Large intestine (tissue), 12 donors: ENCODE data around the gene SLC2A2. TPM values are rescaled to one million over a fixed set of nuclear protein-coding genes. Genes with fewer than 3 reads are reported as not detected.
A peak's percentile ranks its signal among the peaks of the same experiment; 100 is the strongest.

Experiments used
- DNase-seq, 2 donors: peaks; one replicate each; pipeline versions ENCODE4 v3.0.0 to v3.0.0-alpha.2; 2013
- H3K27ac ChIP-seq: one replicate; pipeline ENCODE4 v1.5.1; 2013; ENCODE audit warnings: low read length
- H3K27me3 ChIP-seq: 2 replicates; pipeline ENCODE4 v1.6.1; 2013; ENCODE audit warnings: low read length; ENCODE audit not compliant: control insufficient read depth, insufficient read depth
- H3K36me3 ChIP-seq: 2 replicates; pipeline ENCODE4 v1.6.1; 2013; ENCODE audit warnings: low read length; ENCODE audit not compliant: control insufficient read depth, insufficient read depth
- H3K4me1 ChIP-seq: one replicate; pipeline ENCODE4 v1.6.1; 2013; ENCODE audit warnings: low read length; ENCODE audit not compliant: control insufficient read depth, insufficient read depth
- H3K4me3 ChIP-seq: one replicate; pipeline ENCODE4 v1.5.1; 2013; ENCODE audit warnings: low read length
- H3K9me3 ChIP-seq: one replicate; pipeline ENCODE4 v1.6.1; 2013; ENCODE audit warnings: mild to moderate bottlenecking, low read depth, low read length, moderate library complexity; ENCODE audit not compliant: control insufficient read depth
- WGBS: methylation state at CpG from one replicate; pipeline ENCODE4 v1.1.5; 2013; ENCODE audit warnings: low lambda C conversion rate; ENCODE audit not compliant: insufficient coverage; 5-methylcytosine and 5-hydroxymethylcytosine counted together
- long read RNA-seq, 11 donors: transcript quantifications; one replicate each; lab custom pipeline, GENCODE V29; 2026
- polyA plus RNA-seq: library from polyadenylated mRNA; unstranded; fragments of 120-200 nt; gene quantifications from one replicate; pipeline ENCODE4 v1.2.1, GENCODE V29; 2013

SLC2A2 gene
- 202 TPM for polyA plus RNA-seq
- long read RNA-seq, donor 1, transcript SLC2A2-201 (11 exons, 3,210 nt), result major isoform, 16 of 66 reads
- long read RNA-seq, donor 1, partial matches to known transcripts, result 40 of 66 reads
- long read RNA-seq, donor 1, other reads (novel, unspliced or antisense), result 8 of 66 reads
- long read RNA-seq, donor 2, transcript SLC2A2-201 (11 exons, 3,210 nt), result major isoform, 29 of 195 reads
- long read RNA-seq, donor 2, partial matches to known transcripts, result 162 of 195 reads
- long read RNA-seq, donor 2, other reads (novel, unspliced or antisense), result 0 of 195 reads
- long read RNA-seq, donor 3, result 0 reads
- long read RNA-seq, donor 4, transcript SLC2A2-201 (11 exons, 3,210 nt), result major isoform, 5 of 28 reads
- long read RNA-seq, donor 4, partial matches to known transcripts, result 21 of 28 reads
- long read RNA-seq, donor 4, other reads (novel, unspliced or antisense), result 0 of 28 reads
- long read RNA-seq, donor 5, result 0 reads
- long read RNA-seq, donor 6, transcript SLC2A2-201 (11 exons, 3,210 nt), result major isoform, 28 of 157 reads
- long read RNA-seq, donor 6, partial matches to known transcripts, result 125 of 157 reads
- long read RNA-seq, donor 6, other reads (novel, unspliced or antisense), result 0 of 157 reads
- long read RNA-seq, donor 7, partial matches to known transcripts, result 15 of 17 reads
- long read RNA-seq, donor 7, other reads (novel, unspliced or antisense), result 0 of 17 reads
- long read RNA-seq, donor 8, transcript SLC2A2-202 (4 exons, 425 nt), result minor isoform, 5 of 290 reads
- long read RNA-seq, donor 8, transcript SLC2A2-201 (11 exons, 3,210 nt), result major isoform, 30 of 290 reads
- long read RNA-seq, donor 8, partial matches to known transcripts, result 251 of 290 reads
- long read RNA-seq, donor 8, other reads (novel, unspliced or antisense), result 0 of 290 reads
- long read RNA-seq, donor 9, transcript SLC2A2-201 (11 exons, 3,210 nt), result major isoform, 22 of 143 reads
- long read RNA-seq, donor 9, partial matches to known transcripts, result 118 of 143 reads
- long read RNA-seq, donor 9, other reads (novel, unspliced or antisense), result 0 of 143 reads
- long read RNA-seq, donor 10, transcript SLC2A2-201 (11 exons, 3,210 nt), result major isoform, 43 of 203 reads
- long read RNA-seq, donor 10, partial matches to known transcripts, result 151 of 203 reads
- long read RNA-seq, donor 10, other reads (novel, unspliced or antisense), result 8 of 203 reads
- long read RNA-seq, donor 11, transcript SLC2A2-201 (11 exons, 3,210 nt), result major isoform, 11 of 56 reads
- long read RNA-seq, donor 11, partial matches to known transcripts, result 44 of 56 reads
- long read RNA-seq, donor 11, other reads (novel, unspliced or antisense), result 0 of 56 reads

DNA sequence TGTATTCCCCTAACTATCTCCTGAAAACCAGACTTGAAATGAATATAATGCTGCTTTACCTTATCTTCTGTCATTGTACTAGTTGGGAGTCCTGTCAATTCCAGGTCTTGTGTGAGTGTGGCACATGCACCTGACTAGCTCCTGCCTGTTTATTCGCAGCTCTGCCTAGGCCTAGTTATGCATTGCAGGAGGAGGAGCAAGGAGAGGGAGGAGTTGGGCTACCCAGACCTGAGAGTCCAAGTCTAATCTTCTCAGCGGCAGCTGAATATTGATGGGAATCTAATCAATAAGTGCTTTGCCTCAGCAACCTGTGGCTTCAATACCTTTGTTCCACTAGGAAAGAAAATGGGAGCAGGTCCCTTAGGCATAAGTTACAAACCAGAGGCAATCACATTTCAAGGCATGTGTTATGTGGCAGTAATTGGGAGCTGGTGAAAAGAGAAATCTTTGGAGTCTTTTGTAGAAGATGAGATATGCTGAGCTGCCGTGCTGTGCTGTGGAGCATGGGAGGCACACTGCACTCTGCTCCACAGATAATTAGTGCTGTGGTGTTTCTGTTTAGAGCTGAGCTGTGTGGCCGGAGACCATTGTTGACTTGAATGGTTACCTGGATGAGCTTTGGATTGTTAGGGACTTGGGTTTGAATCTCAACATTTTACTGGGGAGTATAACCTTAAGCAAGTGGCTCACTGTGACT lies at the start of gene SLC2A2:
TSS of gene SLC2A2 (minus strand) at position 124 of the 697 bp plus-strand sequence. CDS start at position 74, 50 bp downstream.
- Histone ChIP-seq H3K36me3 (no peaks in the 10 kb centered on the region), H3K4me3 (peak within 1 kb of the TSS; percentile 54)
- 40% methylated on average over 1 of the region's 4 CpGs for WGBS

DNA sequence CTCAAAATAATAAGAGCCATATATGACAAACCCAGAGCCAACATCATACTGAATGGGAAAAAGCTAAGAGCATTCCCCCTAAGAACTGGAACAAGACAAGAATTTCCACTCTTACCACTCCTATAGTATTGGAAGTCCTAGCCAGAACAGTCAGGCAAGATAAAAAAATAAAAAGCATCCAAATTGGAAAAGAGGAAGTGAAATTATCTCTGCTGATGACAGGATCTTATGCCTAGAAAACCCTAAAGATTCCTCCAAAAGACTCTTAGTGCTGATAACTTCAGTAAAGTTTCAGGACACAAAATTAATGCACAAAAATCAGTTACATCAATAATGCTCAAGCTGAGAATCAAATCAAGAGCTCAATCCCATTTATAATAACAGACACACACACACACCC lies 45.9 kb upstream of the SLC2A2 start:
- H3K4me3 ChIP-seq, result no peak overlapping the region
- no peak overlapping the region for H3K27ac ChIP-seq
- H3K4me1 ChIP-seq, result no peaks in the 10 kb centered on the region
- no peaks in the 10 kb centered on the region for H3K27me3 ChIP-seq
- H3K9me3 ChIP-seq, result no peaks in the 10 kb centered on the region
- H3K36me3 ChIP-seq, result peaks cover 12% of the 10 kb centered on the region
- no peak for DNase-seq

More for the DNA sequence above, at the start of gene SLC2A2:
- peak; percentile 86 to 94 for DNase-seq
- H3K4me1 ChIP-seq, result peaks cover 15% of the 10 kb centered on the region
- no peaks in the 10 kb centered on the region for H3K9me3 ChIP-seq
- H3K27me3 ChIP-seq, result no peaks in the 10 kb centered on the region
- peak within 1 kb of the TSS; percentile 78 for H3K27ac ChIP-seq

DNA sequence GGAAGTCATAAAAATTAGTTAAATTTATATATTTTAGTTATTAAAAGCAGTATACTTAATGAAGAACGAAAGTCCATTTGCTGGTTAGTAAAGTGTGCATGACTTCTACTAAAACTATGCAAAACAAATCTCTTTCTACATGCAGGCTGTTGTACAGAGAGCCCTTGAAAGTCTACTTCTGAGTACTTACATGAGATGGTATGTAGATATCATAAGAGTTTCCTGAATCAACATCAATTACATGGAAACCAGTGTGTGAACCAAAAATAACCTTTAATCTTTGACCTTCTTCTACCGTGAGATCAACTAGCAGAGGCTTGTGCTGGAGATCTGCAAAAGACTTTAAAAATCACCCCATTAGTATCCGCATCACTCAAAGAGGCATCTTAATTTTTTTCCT lies 42.1 kb upstream of the SLC2A2 start:
- no peak for DNase-seq
- H3K4me3 ChIP-seq, result no peak overlapping the region
- no peak overlapping the region for H3K27ac ChIP-seq
- no CpG with 5 or more reads among the region's 3 CpGs for WGBS
- H3K4me1 ChIP-seq, result no peaks in the 10 kb centered on the region
- peaks cover 13% of the 10 kb centered on the region for H3K36me3 ChIP-seq
- no peaks in the 10 kb centered on the region for H3K9me3 ChIP-seq
- no peaks in the 10 kb centered on the region for H3K27me3 ChIP-seq

DNA sequence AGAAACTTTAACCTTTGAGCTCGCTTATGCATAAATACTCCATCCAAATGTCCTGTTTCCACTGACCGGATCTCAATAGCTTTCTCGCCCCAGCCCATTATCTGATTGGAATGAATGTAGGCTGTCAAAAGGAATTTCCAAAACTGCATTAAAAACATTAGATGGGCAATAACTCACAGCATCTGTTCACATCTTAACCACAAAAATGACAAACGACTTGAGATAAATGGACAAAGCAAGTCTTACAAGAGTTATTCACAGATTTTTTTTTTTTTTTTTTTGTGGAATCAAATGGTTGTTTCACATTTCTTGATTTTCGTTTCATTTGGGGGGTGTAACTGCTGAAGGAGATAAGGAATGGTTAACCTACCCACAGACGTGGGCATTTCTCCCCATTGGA lies 39.7 kb upstream of the SLC2A2 start:
- H3K27ac ChIP-seq, result no peak overlapping the region
- H3K9me3 ChIP-seq, result no peaks in the 10 kb centered on the region
- no peak overlapping the region for H3K4me3 ChIP-seq
- no peak for DNase-seq
- no peaks in the 10 kb centered on the region for H3K27me3 ChIP-seq
- H3K36me3 ChIP-seq, result peaks cover 13% of the 10 kb centered on the region
- H3K4me1 ChIP-seq, result peaks cover 4% of the 10 kb centered on the region
- WGBS, result 88% methylated on average over 1 of the region's 6 CpGs

DNA sequence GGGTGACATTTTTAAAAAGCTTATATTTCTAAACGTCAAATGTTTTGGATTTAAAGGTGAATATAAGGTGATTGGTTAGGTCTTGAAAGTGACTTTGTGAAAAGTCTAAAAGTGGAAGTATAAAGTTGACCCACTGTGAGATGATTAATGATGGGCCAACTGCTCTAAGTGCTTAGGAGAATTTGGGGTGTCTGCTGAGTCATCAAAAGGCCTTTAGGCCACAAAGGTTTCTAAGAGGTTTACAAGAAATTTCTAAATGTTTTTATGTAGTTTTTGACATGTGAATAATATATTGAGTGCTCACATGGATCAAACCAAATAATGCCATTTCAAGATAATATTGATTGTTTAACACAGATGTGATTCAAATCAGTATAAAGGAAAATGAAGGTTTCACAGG lies 39.2 kb upstream of the SLC2A2 start:
- Histone ChIP-seq H3K9me3 (no peaks in the 10 kb centered on the region), H3K27me3 (no peaks in the 10 kb centered on the region), H3K36me3 (peaks cover 13% of the 10 kb centered on the region), H3K4me3 (no peak overlapping the region), H3K4me1 (peaks cover 4% of the 10 kb centered on the region), H3K27ac (no peak overlapping the region)
- WGBS, result 100% methylated on average over 1 of the region's 1 CpG
- no peak for DNase-seq

DNA sequence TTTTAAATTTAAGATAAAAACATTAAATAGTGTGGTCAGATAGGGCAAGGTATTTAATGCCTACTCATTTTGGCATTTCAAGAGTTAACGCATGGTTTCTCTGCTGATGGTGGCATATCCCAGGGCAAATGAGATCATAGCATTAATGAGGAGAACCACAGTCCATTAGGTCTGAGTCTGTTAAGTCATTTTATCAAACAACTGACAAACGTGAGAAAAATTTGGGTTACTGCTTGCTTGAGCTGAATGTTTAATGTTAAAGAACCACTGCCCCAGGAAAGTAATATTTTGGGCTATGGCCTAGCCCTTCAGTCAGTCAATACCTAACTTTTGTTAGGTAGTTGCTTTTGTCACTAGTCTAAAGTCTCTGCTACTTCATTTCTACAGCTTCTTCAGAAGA lies 37.9 kb upstream of the SLC2A2 start:
- Histone ChIP-seq H3K27me3 (no peaks in the 10 kb centered on the region), H3K9me3 (no peaks in the 10 kb centered on the region), H3K4me3 (no peak overlapping the region), H3K4me1 (peaks cover 4% of the 10 kb centered on the region), H3K27ac (no peak overlapping the region), H3K36me3 (peaks cover 7% of the 10 kb centered on the region)
- no CpG with 5 or more reads among the region's 2 CpGs for WGBS
- DNase-seq, result no peak

DNA sequence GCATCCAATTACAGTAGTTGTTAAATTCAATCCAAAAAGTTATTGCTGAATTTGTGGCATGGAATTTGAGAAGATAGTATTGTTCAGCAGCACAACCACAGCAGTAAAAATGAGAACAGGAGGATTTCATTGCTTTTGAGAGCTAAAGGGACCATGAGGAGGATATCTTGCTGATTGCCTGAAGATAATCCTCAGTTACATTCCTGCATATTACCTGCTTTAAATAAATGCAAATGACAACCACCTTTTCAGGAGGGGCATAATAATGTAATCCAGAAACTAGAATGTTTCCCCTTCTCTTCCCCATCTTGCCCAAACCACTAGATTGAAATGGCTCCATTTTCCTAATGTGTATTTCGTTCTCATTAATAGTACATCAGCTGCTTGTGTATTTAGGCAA lies 35.2 kb upstream of the SLC2A2 start:
- WGBS, result 100% methylated on average over 1 of the region's 1 CpG
- no peak for DNase-seq

DNA sequence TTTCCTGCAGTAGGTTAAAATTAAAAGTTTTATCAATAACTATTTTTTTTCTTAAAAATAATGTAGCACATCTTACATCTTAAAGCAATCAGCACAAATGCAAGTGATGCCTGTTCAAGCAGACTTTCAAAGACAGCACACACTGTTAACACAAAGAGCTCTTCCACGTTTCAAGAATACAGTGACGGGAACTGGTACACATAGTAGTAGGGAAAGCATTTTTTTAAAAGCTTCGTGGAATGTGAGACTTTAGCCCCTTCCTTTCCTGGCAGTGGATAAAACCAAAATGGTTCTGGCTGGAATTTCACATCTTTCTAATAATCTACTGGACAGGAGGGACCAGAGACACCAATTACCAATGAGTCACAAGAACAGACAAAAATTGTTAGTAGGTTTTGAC lies 33.5 kb upstream of the SLC2A2 start:
- no peaks in the 10 kb centered on the region for H3K9me3 ChIP-seq
- DNase-seq, result no peak
- H3K27ac ChIP-seq, result no peak overlapping the region
- no peaks in the 10 kb centered on the region for H3K27me3 ChIP-seq
- 60% methylated on average over 1 of the region's 3 CpGs for WGBS
- H3K36me3 ChIP-seq, result peaks cover 2% of the 10 kb centered on the region
- peaks cover 8% of the 10 kb centered on the region for H3K4me1 ChIP-seq
- no peak overlapping the region for H3K4me3 ChIP-seq

More for the DNA sequence above, 35.2 kb upstream of the SLC2A2 start:
- H3K27ac ChIP-seq, result no peak overlapping the region
- peaks cover 8% of the 10 kb centered on the region for H3K4me1 ChIP-seq
- H3K4me3 ChIP-seq, result no peak overlapping the region
- peaks cover 7% of the 10 kb centered on the region for H3K36me3 ChIP-seq
- H3K9me3 ChIP-seq, result no peaks in the 10 kb centered on the region
- H3K27me3 ChIP-seq, result no peaks in the 10 kb centered on the region

DNA sequence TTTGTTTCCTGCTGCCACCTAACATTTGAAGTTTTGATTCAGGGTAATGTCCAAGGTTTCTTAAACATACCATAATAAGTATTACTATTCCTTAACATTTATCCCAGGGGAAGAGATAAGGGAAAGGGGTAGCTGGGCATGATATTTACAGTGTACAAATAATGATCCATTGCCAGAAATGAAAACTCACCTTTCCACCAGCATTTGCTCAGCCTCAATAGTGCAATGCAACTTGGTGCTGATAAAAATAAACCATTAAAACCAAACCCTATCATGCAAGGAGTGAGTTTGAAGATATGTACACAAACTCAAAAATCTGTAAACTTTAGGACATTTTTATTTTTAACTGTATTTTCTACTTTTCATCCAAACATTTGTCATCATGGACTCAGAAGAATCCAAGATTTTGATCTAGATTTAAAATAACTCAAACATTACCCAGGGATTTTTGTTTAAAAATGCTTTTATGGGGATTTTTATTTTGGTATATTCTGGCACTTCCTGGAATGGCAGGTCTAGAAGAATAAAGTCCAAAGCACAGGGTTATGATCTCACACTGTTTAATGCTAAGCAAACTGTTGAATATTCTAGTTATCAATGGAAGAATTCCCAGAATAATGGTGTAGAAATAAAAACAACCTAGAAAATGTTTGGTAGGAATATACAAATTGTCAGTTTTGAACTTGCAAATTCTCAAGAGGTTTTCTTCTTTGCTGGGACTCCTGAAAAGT lies 32.5 kb upstream of the SLC2A2 start:
- DNase-seq, result peak in 1 of 2 donors; percentile 30
- H3K27ac ChIP-seq, result peak overlapping the region; percentile 10
- peaks cover 8% of the 10 kb centered on the region for H3K4me1 ChIP-seq
- no peaks in the 10 kb centered on the region for H3K9me3 ChIP-seq
- no peak overlapping the region for H3K4me3 ChIP-seq
- no peaks in the 10 kb centered on the region for H3K36me3 ChIP-seq
- H3K27me3 ChIP-seq, result no peaks in the 10 kb centered on the region
